NCI-H82 treated with DMSO at 0.1 percent for 48 hours (cell line): ENCODE data around the gene NCSTN.

ENCODE experiments used
- DNase-seq: peaks from one replicate; lab custom pipeline; 2025; ENCODE audit not compliant: unreplicated experiment; lab: John Stamatoyannopoulos, UW

The NCSTN gene

DNA sequence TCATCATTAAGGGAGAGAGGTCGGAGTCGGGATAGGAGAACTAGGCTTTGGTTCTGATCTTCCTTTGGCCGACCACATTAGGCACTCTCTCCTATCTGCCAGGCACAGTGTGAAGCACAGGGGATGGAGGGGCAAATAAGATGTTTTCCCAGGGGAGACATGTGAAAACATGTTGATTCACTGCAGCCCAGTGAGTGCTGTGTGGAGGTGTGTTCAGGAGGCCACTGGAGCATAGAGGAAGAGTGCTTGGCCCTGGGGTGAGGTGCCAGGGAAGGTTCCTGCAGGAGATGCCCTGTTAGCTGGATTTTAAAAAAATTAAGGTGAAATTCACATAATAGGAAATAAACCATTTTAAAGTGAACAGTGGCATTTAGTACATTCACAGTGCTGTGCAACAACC lies 60.9 kb downstream of the NCSTN start:
- no peak for DNase-seq

- DNase-seq: no peak
These were observed 62.2 kb downstream of the NCSTN start for GRCh38 chr1:160405331-160405877.

DNA sequence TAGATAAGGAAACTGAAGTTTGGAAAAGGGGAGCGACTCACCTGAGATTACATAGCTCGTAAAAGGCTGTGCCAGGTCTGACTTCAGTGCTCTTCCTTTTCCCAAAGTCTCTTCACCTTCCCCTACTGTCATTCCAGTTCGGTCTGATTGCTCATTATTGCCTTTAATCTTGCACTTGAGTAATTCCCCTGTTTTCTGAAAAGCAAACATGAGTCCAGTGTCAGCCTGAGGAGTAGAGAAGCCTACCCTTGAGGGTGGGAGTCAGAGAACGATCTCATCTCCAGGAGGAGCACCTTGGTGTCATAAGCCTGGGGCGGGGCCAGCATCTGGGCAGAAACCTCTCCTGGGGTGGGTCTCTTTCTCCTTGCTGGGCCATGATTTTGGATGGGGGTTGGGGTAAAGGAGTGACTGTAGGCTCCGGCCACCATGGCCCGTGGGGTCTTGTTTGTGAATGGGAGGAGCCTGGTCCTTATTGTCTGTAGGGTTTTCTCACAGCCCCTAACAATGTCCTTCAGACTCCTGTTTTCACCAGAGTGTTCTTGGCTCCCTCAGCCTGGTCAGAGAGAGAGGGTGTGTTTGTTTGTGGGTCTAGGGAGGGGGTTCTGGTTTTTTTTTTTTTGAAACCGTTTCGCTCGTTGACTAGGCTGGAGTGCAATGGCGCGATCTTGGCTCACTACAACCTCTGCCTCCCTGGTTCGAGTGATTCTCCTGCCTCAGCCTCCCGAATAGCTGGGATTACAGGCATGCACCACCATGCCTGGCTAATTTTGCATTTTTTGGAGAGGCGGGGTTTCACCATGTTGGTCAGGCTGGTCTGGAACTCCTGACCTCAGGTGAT lies 63.2 kb downstream of the NCSTN start:
- no peak for DNase-seq

DNA sequence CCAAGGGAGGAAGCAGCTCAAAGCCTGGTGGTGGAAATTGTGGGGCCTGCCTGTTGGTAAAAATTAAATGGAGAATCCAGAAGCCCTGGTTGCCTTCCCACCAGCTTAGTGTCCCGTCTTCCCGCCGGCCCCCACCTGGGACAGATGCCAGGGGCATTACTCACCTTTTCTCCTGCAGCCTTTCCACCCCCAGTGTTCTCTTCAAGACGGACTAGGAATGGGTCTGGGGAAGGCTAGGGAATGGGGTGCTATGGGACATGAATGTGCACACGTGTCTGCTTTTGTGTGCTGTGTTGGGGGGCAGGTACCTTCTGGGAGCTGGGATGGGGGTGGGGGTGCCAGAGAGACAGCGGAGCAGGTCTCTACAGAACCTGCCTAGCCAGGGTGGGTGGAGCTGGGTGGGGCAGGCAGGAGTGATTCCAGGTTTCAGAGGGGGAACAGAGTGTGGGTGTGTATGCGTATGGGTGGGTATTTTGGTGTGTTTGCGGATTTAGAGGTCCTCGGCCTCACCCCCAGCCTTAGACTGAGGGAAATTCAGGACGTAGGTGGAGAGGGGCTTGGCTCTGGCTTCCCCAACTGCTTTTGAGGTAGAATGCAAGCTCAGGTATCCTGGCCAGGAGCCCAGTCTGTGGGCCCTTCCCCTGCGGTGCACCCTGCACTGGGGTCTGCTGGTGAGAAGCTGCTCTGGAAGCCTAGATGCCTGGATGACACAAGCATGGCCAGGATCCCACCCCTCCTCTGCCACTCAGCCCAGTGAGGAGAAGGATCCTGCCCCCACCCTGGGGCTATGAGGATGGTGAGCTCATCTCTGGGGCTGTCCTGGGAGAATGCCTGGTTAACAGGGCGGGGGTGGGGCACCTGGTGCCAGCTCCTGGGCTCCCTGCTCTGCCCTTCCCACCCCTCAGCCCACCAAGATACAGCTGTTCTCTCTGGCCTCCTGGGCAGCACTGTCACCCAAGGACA lies 64.9 kb downstream of the NCSTN start:
- DNase-seq: no peak
